Measurements from ENCODE around the gene TDP1. TPM values are rescaled to one million over a fixed set of nuclear protein-coding genes. Genes with fewer than 3 reads are reported as not detected.

Gene TDP1
- total and polyA plus RNA-seq, 9 of the 15 experiments (the other 6 are each of a cell fraction or from before 2014, with no cell fraction given), result 21.4 to 41.6 (median 32.3) TPM

- TF ChIP-seq GTF3C2 (IDR thresholded peaks at IDR 0.05; ENCODE audit: borderline replicate concordance, extremely low read depth, insufficient read length) (no peak), NFIC (IDR thresholded peaks at IDR 0.05) (peak; percentile 74), MECOM (CRISPR knock-in tag; IDR thresholded peaks at IDR 0.05) (no peak)
- TF ChIP-seq, protein P1, sequence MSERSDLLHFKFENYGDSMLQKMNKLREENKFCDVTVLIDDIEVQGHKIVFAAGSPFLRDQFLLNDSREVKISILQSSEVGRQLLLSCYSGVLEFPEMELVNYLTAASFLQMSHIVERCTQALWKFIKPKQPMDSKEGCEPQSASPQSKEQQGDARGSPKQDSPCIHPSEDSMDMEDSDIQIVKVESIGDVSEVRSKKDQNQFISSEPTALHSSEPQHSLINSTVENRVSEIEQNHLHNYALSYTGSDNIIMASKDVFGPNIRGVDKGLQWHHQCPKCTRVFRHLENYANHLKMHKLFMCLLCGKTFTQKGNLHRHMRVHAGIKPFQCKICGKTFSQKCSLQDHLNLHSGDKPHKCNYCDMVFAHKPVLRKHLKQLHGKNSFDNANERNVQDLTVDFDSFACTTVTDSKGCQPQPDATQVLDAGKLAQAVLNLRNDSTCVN (CRISPR knock-in tag; IDR thresholded peaks at IDR 0.05), result no peak
- ATAC-seq, result no peak
- H3K27ac ChIP-seq (ENCODE audit: extremely low read depth, low read depth, low read length), result no peak overlapping the region
- H3K9ac ChIP-seq (ENCODE audit: insufficient read depth in 1 of 2, low read depth in 2 of 2, low read length in 2 of 2), result no peak overlapping the region
- no peak overlapping the region for H3K4me3 ChIP-seq
- no peaks in the 10 kb centered on the region for H3K27me3 ChIP-seq (ENCODE audit: control insufficient read depth in 2 of 2, insufficient read depth in 2 of 2, low read length in 2 of 2)
- no peaks in the 10 kb centered on the region for H4K20me1 ChIP-seq (replicated peaks; ENCODE audit: control insufficient read depth, insufficient read depth, low read length)
- no peak overlapping the region for H3K4me2 ChIP-seq (ENCODE audit: insufficient read depth, low read length)
- BruUV-seq (replicated peaks), result no TSS peak
- no peak for DNase-seq (ENCODE audit: extremely low read depth in 1 of 4, low spot score in 3 of 4)
- H3K9me1 ChIP-seq (ENCODE audit: control insufficient read depth, insufficient read depth, low read length), result no peaks in the 10 kb centered on the region
- no peaks in the 10 kb centered on the region for H3K79me2 ChIP-seq (ENCODE audit: control insufficient read depth, insufficient read depth, low read length)
- 75% methylated on average over 3 of the region's 3 CpGs for WGBS (ENCODE audit: insufficient coverage, low coverage, missing lambda C conversion rate)
- no peaks in the 10 kb centered on the region for H3K9me3 ChIP-seq (replicated peaks; ENCODE audit: control insufficient read depth, insufficient read depth, low read depth, low read length)
- ChIA-PET POLR2A (no interaction called here), CTCF (ENCODE audit: low intra/inter-chr PET ratio) (no interaction called here)
- no peak for FAIRE-seq
- in situ Hi-C loops (cut with MboI), result no loop called here
- intact Hi-C loops (cut with micrococcal nuclease), result no loop called here
- H3K4me1 ChIP-seq (replicated peaks in 1 of 2; ENCODE audit: control insufficient read depth in 2 of 2, insufficient read depth in 2 of 2, low read length in 2 of 2), result no peaks in the 10 kb centered on the region
- H2AFZ ChIP-seq (ENCODE audit: low read depth, low read length), result no peak overlapping the region
- peaks cover 26% of the 10 kb centered on the region; the same call in 2 of the 3 replicates for H3K36me3 ChIP-seq (ENCODE audit: control insufficient read depth, insufficient read depth, low read length)
These were observed 84.7 kb downstream of the TDP1 start for GRCh38 chr14:90040411-90040810.
